Activated T-cell treated with anti-CD3 and anti-CD28 coated beads, Interleukin-2, amount 50 U/mL, for 72 hours (primary cell): ENCODE results near the gene KRTAP12-3. TPM values are rescaled to one million over a fixed set of nuclear protein-coding genes. Genes with fewer than 3 reads are reported as not detected.
A peak's percentile ranks its signal among the peaks of the same experiment; 100 is the strongest.
"Not testable (repeated sequence)": the region's sequence is repeated elsewhere in the genome, so short reads cannot be mapped to it uniquely, and the experiment has no call there.

ENCODE experiments used
- ATAC-seq, 2 donors: fragments of 150-1000 bp; cut with Tn5 transposase; replicated peaks in 1 of 2; 2 replicates each; pipeline ENCODE4 v1.10.0; 2021; ENCODE audit warnings: moderate library complexity in 2 of 2, mild to moderate bottlenecking in 1 of 2
- DNase-seq, 2 donors: peaks; one replicate each; pipeline ENCODE4 v3.0.0; 2021 to 2022; ENCODE audit warnings: mixed read lengths in 1 of 2
- H3K27ac Mint-ChIP-seq: one replicate; pipeline ENCODE4 v1.8.0; 2022; ENCODE audit warnings: mild to moderate bottlenecking, moderate library complexity, mixed read lengths
- H3K27me3 Mint-ChIP-seq: one replicate; pipeline ENCODE4 v1.8.0; 2022; ENCODE audit warnings: low read depth, mixed read lengths
- H3K36me3 Mint-ChIP-seq, 2 donors: one replicate each; pipeline ENCODE4 v1.8.0; 2022; ENCODE audit warnings: mixed read lengths in 2 of 2, mild to moderate bottlenecking in 1 of 2; ENCODE audit not compliant: insufficient read depth in 2 of 2
- H3K4me1 Mint-ChIP-seq: one replicate; pipeline ENCODE4 v1.8.0; 2022; ENCODE audit warnings: low read depth, mixed read lengths
- H3K4me3 Mint-ChIP-seq, 2 donors: one replicate each; pipeline ENCODE4 v1.8.0; 2022; ENCODE audit warnings: mild to moderate bottlenecking in 2 of 2, mixed read lengths in 2 of 2, moderate library complexity in 2 of 2
- H3K9me3 Mint-ChIP-seq, 2 donors: one replicate each; pipeline ENCODE4 v1.8.0; 2022; ENCODE audit warnings: mixed read lengths in 2 of 2
- total RNA-seq, 2 donors: library from RNA; stranded (reverse); gene quantifications; one replicate each; pipeline ENCODE4 v1.2.3, GENCODE V29; 2022

The KRTAP12-3 gene
- total RNA-seq, 2 donors from 2014 or later = not detected

- DNase-seq (no peak), ATAC-seq (no peak)
These were observed 8.1 kb upstream of the KRTAP12-3 start for GRCh38 chr21:44649521-44650100.

GRCh38 chr21:44650265-44650972 is 7.3 kb upstream of the KRTAP12-3 start:
- ATAC-seq = no peak
- Mint-ChIP-seq H3K9me3 (peaks cover 0 to 2% of the 10 kb centered on the region in 2 donors), H3K4me1 (peaks cover 16% of the 10 kb centered on the region), H3K4me3 (no peak overlapping the region), H3K27me3 (no peaks in the 10 kb centered on the region), H3K36me3 (peaks cover 7 to 11% of the 10 kb centered on the region in 2 donors), H3K27ac (no peak overlapping the region)
- DNase-seq = no peak

More at GRCh38 chr21:44649521-44650100, 8.1 kb upstream of the KRTAP12-3 start:
- Mint-ChIP-seq H3K27me3 (no peaks in the 10 kb centered on the region), H3K4me3 (no peak overlapping the region), H3K27ac (no peak overlapping the region), H3K9me3 (peaks cover 2% of the 10 kb centered on the region in 2 donors), H3K36me3 (peaks cover 9 to 14% of the 10 kb centered on the region in 2 donors), H3K4me1 (peaks cover 10% of the 10 kb centered on the region)

DNA sequence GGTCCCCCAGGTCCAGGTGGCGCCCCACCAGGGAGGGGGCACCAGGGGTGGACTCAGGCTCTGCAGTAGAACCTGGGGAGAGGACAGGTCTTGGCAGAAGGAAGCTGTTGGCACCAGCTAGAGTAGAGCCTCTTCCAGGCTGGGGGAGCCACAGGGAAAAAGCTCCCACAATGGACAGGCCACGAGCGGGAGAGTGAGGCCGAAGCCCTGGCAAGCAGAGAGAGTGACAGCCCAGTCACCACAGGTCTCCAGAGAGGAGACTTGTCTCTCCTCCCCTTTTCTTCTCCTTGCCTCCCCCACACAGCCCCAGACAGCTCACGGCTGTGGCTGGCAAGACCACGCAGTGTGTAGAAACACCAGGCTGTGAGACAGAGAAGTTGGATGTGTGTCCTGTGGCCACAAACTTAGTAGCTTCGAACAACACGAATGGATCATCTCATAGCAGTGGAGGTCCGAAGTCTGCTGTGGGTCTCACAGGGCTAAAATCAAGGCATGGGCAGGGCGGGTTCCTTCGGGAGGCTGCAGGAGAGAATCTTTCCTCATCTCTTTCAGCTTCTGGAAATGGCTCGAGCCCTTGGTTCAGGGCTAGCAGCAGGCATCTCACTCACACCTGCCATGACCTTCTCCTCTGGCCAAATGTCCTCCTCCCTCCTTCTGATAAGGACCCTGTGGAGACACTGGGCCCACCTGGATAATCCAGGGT is 6.6 kb upstream of the KRTAP12-3 start:
- Mint-ChIP-seq H3K27me3 (no peaks in the 10 kb centered on the region), H3K4me1 (peaks cover 16% of the 10 kb centered on the region), H3K27ac (peak overlapping the region; percentile 19), H3K9me3 (peaks cover 0 to 4% of the 10 kb centered on the region in 2 donors), H3K4me3 (no peak overlapping the region), H3K36me3 (peaks cover 8 to 13% of the 10 kb centered on the region in 2 donors)
- ATAC-seq = no peak
- DNase-seq = no peak

DNA sequence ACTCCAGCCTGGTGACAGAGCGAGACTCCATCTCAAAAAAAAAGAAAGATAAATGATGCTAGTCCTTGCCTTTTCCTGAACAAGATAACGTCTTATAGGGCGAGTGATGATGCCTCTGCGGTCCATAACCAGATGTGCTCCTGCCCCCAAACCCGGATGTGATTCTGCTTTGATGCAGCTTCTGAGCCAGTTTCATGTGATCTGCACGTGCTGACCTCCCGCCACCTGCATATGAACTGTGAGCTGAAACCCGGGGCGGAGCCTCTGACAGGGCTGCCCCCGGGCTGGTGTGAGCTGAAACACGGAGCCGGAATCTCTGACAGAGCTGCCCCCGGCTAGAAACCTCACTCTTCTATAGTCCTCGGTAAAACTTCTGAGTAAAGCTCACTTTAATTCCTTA is 4.6 kb upstream of the KRTAP12-3 start:
- ATAC-seq (no peak), DNase-seq (no peak)
- Mint-ChIP-seq H3K27me3 (no peaks in the 10 kb centered on the region), H3K36me3 (peaks cover 22 to 27% of the 10 kb centered on the region in 2 donors), H3K9me3 (peaks cover 7 to 14% of the 10 kb centered on the region in 2 donors), H3K27ac (no peak overlapping the region), H3K4me1 (peaks cover 33% of the 10 kb centered on the region), H3K4me3 (no peak overlapping the region)

- peaks cover 25 to 31% of the 10 kb centered on the region in 2 donors for H3K36me3 Mint-ChIP-seq
- H3K27me3 Mint-ChIP-seq = no peaks in the 10 kb centered on the region
- peaks cover 41% of the 10 kb centered on the region for H3K4me1 Mint-ChIP-seq
- H3K4me3 Mint-ChIP-seq = peak overlapping the region; percentile 18
- DNase-seq = peak in 1 of 2 donors; percentile 21
- H3K9me3 Mint-ChIP-seq = peaks cover 7 to 16% of the 10 kb centered on the region in 2 donors
- peak in 1 of 2 donors; percentile 19 for ATAC-seq
- H3K27ac Mint-ChIP-seq = peak overlapping the region; percentile 55
These were observed 3.8 kb upstream of the KRTAP12-3 start for GRCh38 chr21:44653656-44654575.

GRCh38 chr21:44654576-44655175 is 3.1 kb upstream of the KRTAP12-3 start, which contains the start of gene KRTAP12-4:
Gene KRTAP12-4, minus strand, starts transcription at chr21:44654659. Its CDS starts 45 bp downstream, at chr21:44654614.
- peaks cover 25 to 31% of the 10 kb centered on the region in 2 donors for H3K36me3 Mint-ChIP-seq
- peak within 1 kb of the TSS; percentile 55 for H3K27ac Mint-ChIP-seq
- DNase-seq (no peak), ATAC-seq (peak in 1 of 2 donors; percentile 19)
- H3K4me1 Mint-ChIP-seq = peaks cover 47% of the 10 kb centered on the region
- peaks cover 7 to 16% of the 10 kb centered on the region in 2 donors for H3K9me3 Mint-ChIP-seq
- peak within 1 kb of the TSS; percentile 18 for H3K4me3 Mint-ChIP-seq
- H3K27me3 Mint-ChIP-seq = no peaks in the 10 kb centered on the region

- DNase-seq = no peak
- peaks cover 27 to 31% of the 10 kb centered on the region in 2 donors for H3K36me3 Mint-ChIP-seq
- peaks cover 47% of the 10 kb centered on the region for H3K4me1 Mint-ChIP-seq
- H3K27ac Mint-ChIP-seq = peak overlapping the region; percentile 12
- ATAC-seq = no peak
- no peaks in the 10 kb centered on the region for H3K27me3 Mint-ChIP-seq
- H3K4me3 Mint-ChIP-seq = peak overlapping the region; percentile 8 to 72
- H3K9me3 Mint-ChIP-seq = peaks cover 9 to 16% of the 10 kb centered on the region in 2 donors
These were observed 864 bp upstream of the KRTAP12-3 start for GRCh38 chr21:44656868-44657267.

- Mint-ChIP-seq H3K4me3 (peak overlapping the region; percentile 66 to 72), H3K27ac (no peak overlapping the region), H3K27me3 (no peaks in the 10 kb centered on the region), H3K36me3 (peaks cover 28 to 29% of the 10 kb centered on the region in 2 donors), H3K4me1 (peaks cover 46% of the 10 kb centered on the region), H3K9me3 (peaks cover 9 to 21% of the 10 kb centered on the region in 2 donors)
- no peak for DNase-seq
- no peak for ATAC-seq
These were observed 794 bp downstream of the KRTAP12-3 start for GRCh38 chr21:44658541-44658910.

DNA sequence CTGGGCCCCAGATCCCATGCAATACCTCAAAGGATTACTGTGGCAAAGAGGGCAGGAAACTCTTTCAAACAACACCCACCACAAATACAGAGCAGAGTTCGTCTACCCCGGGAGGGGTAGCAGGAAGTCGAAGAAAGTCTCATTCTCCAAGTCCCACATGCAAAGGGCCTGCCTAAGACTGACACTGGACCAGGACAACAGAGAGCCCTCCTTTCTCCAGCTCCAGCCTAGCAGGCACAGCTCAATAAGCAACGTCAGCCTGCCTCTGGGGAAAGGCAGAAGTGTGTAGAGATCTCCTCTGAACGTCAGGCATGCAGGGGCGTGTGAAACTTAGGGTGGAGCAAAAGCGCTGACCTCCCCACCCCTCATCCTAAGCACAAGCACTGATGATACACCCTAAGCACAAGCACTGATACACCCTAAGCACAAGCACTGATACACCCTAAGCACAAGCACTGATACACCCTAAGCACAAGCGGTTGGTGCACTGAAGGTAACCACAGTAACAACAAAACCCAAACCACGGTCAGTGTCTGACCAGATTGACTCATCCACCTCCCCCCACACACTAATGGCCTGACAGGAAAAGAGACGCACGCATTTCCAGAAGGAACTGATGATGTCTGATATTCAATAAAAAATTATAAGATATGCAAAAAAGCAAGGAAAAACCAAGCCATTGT is 1.3 kb downstream of the KRTAP12-3 start:
- H3K27ac Mint-ChIP-seq = no peak overlapping the region
- H3K27me3 Mint-ChIP-seq = no peaks in the 10 kb centered on the region
- ATAC-seq (peak in 1 of 2 donors; percentile 23), DNase-seq (no peak)
- H3K4me3 Mint-ChIP-seq = peak overlapping the region; percentile 66 to 72
- H3K4me1 Mint-ChIP-seq = peaks cover 43% of the 10 kb centered on the region
- H3K9me3 Mint-ChIP-seq = peaks cover 9 to 21% of the 10 kb centered on the region in 2 donors
- H3K36me3 Mint-ChIP-seq = peaks cover 24% of the 10 kb centered on the region in 2 donors

DNA sequence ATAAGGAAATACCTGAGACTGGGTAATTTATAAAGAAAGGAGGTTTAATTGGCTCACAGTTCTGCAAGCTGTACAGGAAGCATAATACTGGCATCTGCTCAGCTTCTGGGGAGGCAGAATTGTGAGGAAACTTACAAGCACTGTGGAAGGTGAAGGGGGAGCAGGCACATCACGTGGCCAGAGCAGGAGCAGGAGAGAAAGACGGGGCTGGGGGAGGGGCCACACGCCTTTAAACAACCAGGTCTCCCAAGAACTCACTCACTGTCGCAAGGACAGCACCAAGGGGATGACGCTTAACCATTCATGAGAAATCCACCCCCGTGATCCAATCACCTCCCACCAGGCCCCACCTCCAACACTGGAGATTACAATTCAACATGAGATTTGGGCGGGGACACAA is 3.8 kb downstream of the KRTAP12-3 start:
- ATAC-seq, H3K4me3 Mint-ChIP-seq: not testable (repeated sequence)

GRCh38 chr21:44664691-44665090 is 7.0 kb downstream of the KRTAP12-3 start:
- Mint-ChIP-seq H3K4me1 (no peaks in the 10 kb centered on the region), H3K27me3 (no peaks in the 10 kb centered on the region), H3K27ac (no peak overlapping the region), H3K9me3 (peaks cover 4 to 13% of the 10 kb centered on the region in 2 donors), H3K36me3 (peaks cover 7 to 9% of the 10 kb centered on the region in 2 donors), H3K4me3 (no peak overlapping the region)
- no peak for ATAC-seq
- DNase-seq = no peak

More for the DNA sequence above, 3.8 kb downstream of the KRTAP12-3 start:
- DNase-seq, H3K27me3 Mint-ChIP-seq: not testable (repeated sequence)
- Mint-ChIP-seq H3K4me1 (peaks cover 30% of the 10 kb centered on the region), H3K9me3 (peaks cover 6 to 14% of the 10 kb centered on the region in 2 donors), H3K36me3 (peaks cover 17 to 19% of the 10 kb centered on the region in 2 donors), H3K27ac (peak overlapping the region; percentile 25)
